Osteoblast (primary cell): Measurements from ENCODE around the gene MAD1L1. TPM values are rescaled to one million over a fixed set of nuclear protein-coding genes. Genes with fewer than 3 reads are reported as not detected.

Source experiments
- DNase-seq: peaks from one replicate; pipeline ENCODE4 v3.0.0; 2011; ENCODE audit warnings: low spot score, mixed read lengths; ENCODE audit not compliant: insufficient read length; ENCODE audit errors: missing footprints
- H2AFZ ChIP-seq: 2 replicates; pipeline ENCODE4 v1.6.0; 2011; ENCODE audit warnings: mild to moderate bottlenecking, low read length
- H3K27ac ChIP-seq: 2 replicates; pipeline ENCODE4 v1.5.1; 2011; ENCODE audit warnings: mild to moderate bottlenecking, low read depth, low read length, moderate library complexity
- H3K27me3 ChIP-seq: 2 replicates; pipeline ENCODE4 v1.6.0; 2012; ENCODE audit warnings: mild to moderate bottlenecking, control low read depth, inconsistent platforms, low read length, moderate library complexity; ENCODE audit not compliant: insufficient read depth
- H3K36me3 ChIP-seq: 2 replicates; pipeline ENCODE4 v1.5.1; 2011; ENCODE audit warnings: mild to moderate bottlenecking, low read length, control low read depth, moderate library complexity; ENCODE audit not compliant: insufficient read depth
- H3K4me1 ChIP-seq: 2 replicates; pipeline ENCODE4 v1.5.1; 2011; ENCODE audit warnings: mild to moderate bottlenecking, low read length, control low read depth, moderate library complexity; ENCODE audit not compliant: insufficient read depth
- H3K4me2 ChIP-seq: 2 replicates; pipeline ENCODE4 v1.6.0; 2011; ENCODE audit warnings: mild to moderate bottlenecking, low read length; ENCODE audit not compliant: insufficient read depth
- H3K4me3 ChIP-seq: fragments of 200-600 bp; sonication (generic); 3 replicates; pipeline ENCODE4 v1.5.1; 2012; ENCODE audit warnings: mild to moderate bottlenecking, low read length, inconsistent platforms; ENCODE audit not compliant: insufficient read depth
- H3K79me2 ChIP-seq: 2 replicates; pipeline ENCODE4 v1.6.0; 2012; ENCODE audit warnings: mild to moderate bottlenecking, low read length, control low read depth, inconsistent platforms; ENCODE audit not compliant: insufficient read depth
- H3K9me3 ChIP-seq: 2 replicates; pipeline ENCODE4 v1.5.1; 2011; ENCODE audit warnings: low read depth, low read length, control low read depth
- H4K20me1 ChIP-seq: 2 replicates; pipeline ENCODE4 v1.6.0; 2012; ENCODE audit warnings: mild to moderate bottlenecking, low read length, control low read depth; ENCODE audit not compliant: insufficient read depth
- total RNA-seq: library from RNA; depleted of rRNA; stranded (reverse); fragments of >200 nt; gene quantifications from 2 replicates; pipeline ENCODE4 v1.2.3, GENCODE V29; 2012
- TF ChIP-seq, protein P1 (sequence below): IDR thresholded peaks from 2 replicates; pipeline ENCODE4 v1.5.1; 2011; ENCODE audit warnings: mild to moderate bottlenecking, low read depth, low read length, moderate library complexity; ENCODE audit errors: extremely low read depth

MAD1L1 gene
- total RNA-seq, 1 donor = 66.2 TPM

DNA sequence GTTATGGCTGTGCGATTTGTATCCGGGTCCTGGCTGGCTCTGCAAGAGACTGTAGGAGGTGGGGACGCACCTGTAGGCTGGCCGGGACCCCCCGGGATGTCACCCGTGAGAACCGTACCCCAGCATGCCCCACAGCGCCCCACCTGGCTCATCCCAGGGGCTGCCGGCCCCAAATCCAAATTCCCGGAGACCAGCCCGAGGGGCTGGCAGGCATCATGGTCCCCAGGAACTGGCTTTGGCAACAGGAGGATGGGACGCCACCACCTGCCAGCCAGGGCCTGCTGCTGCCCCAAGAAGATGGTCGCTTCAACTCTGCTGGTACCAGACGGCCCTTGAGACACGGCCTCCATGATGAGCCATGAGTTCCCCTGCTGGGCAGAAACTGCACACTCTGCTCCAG, 323.3 kb downstream of the MAD1L1 start:
- Histone ChIP-seq H3K79me2 (no peaks in the 10 kb centered on the region), H3K4me1 (peaks cover 11% of the 10 kb centered on the region), H3K36me3 (no peaks in the 10 kb centered on the region), H4K20me1 (no peaks in the 10 kb centered on the region), H3K9me3 (no peaks in the 10 kb centered on the region), H3K4me2 (no peak overlapping the region), H2AFZ (no peak overlapping the region), H3K4me3 (no peak overlapping the region), H3K27ac (no peak overlapping the region), H3K27me3 (no peaks in the 10 kb centered on the region)
- TF ChIP-seq, protein P1, sequence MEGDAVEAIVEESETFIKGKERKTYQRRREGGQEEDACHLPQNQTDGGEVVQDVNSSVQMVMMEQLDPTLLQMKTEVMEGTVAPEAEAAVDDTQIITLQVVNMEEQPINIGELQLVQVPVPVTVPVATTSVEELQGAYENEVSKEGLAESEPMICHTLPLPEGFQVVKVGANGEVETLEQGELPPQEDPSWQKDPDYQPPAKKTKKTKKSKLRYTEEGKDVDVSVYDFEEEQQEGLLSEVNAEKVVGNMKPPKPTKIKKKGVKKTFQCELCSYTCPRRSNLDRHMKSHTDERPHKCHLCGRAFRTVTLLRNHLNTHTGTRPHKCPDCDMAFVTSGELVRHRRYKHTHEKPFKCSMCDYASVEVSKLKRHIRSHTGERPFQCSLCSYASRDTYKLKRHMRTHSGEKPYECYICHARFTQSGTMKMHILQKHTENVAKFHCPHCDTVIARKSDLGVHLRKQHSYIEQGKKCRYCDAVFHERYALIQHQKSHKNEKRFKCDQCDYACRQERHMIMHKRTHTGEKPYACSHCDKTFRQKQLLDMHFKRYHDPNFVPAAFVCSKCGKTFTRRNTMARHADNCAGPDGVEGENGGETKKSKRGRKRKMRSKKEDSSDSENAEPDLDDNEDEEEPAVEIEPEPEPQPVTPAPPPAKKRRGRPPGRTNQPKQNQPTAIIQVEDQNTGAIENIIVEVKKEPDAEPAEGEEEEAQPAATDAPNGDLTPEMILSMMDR = no peak
- no peak for DNase-seq

DNA sequence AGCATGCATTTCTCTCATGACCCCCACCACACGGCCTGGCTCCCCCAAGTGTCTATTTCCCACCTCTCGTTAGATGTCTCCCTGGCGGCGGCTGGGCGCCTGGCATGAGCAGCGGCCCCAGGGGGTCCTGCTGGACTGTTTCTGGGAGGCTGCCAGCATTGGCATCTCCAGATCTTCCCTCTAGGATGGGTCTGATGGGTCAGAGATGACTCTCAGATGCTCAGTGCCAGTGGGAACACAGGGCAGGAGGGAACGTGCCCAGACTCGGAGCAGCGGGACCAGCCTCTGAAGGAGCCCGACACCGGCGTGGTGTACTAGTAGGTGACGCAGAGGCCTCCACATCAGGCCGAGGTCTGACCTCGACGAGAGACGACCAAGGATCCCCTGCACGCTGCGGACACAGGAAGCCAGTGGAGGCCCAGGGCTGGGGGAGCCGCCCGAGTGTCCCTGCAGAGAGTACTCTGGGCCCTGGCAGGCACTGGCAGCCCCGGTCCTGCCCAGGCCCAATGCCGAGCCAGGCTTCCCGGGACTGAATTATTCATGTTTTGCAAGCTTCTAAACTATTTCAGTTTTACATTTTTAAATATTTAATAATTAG, 323.8 kb downstream of the MAD1L1 start:
- Histone ChIP-seq H3K4me3 (no peak overlapping the region), H3K79me2 (no peaks in the 10 kb centered on the region), H3K4me2 (no peak overlapping the region), H4K20me1 (no peaks in the 10 kb centered on the region), H3K27ac (no peak overlapping the region), H2AFZ (no peak overlapping the region), H3K27me3 (no peaks in the 10 kb centered on the region), H3K36me3 (no peaks in the 10 kb centered on the region), H3K4me1 (peaks cover 11% of the 10 kb centered on the region), H3K9me3 (no peaks in the 10 kb centered on the region)
- TF ChIP-seq, protein P1 = no peak
- DNase-seq = no peak

DNA sequence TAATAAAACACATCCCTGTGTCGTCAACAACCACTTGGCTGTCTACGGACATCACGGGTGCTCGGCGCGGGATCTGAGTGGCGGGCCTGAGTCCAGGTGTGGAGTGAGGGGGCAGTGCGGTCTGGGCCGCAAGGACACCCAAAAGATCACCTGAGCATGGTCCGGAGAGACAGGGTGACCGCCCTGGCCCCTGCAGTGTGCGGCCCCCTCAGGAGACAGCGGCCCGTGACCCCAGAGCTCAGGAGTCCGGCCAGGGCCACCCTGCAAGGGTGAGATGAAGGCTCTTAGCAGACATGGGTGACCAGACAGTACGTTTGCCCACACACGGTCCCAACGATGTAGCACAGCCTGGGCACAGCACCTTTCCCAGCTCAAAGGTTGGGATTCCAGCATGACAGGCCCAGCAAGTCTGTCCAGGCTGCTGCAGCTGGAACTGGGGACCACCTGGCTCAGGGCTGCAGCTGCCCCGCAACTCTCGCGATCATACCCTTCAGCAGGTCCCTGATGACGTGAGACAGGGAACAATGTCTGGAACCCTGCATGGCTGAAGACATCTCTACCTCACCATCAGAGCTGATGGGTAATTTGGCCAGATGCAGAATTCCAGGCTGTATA, 324.9 kb downstream of the MAD1L1 start:
- no peaks in the 10 kb centered on the region for H3K9me3 ChIP-seq
- no peaks in the 10 kb centered on the region for H3K79me2 ChIP-seq
- no peak for DNase-seq
- H2AFZ ChIP-seq = no peak overlapping the region
- H4K20me1 ChIP-seq = no peaks in the 10 kb centered on the region
- TF ChIP-seq, protein P1 = no peak
- H3K36me3 ChIP-seq = no peaks in the 10 kb centered on the region
- H3K27ac ChIP-seq = no peak overlapping the region
- no peak overlapping the region for H3K4me3 ChIP-seq
- no peak overlapping the region for H3K4me2 ChIP-seq
- no peaks in the 10 kb centered on the region for H3K27me3 ChIP-seq
- peaks cover 6% of the 10 kb centered on the region for H3K4me1 ChIP-seq

DNA sequence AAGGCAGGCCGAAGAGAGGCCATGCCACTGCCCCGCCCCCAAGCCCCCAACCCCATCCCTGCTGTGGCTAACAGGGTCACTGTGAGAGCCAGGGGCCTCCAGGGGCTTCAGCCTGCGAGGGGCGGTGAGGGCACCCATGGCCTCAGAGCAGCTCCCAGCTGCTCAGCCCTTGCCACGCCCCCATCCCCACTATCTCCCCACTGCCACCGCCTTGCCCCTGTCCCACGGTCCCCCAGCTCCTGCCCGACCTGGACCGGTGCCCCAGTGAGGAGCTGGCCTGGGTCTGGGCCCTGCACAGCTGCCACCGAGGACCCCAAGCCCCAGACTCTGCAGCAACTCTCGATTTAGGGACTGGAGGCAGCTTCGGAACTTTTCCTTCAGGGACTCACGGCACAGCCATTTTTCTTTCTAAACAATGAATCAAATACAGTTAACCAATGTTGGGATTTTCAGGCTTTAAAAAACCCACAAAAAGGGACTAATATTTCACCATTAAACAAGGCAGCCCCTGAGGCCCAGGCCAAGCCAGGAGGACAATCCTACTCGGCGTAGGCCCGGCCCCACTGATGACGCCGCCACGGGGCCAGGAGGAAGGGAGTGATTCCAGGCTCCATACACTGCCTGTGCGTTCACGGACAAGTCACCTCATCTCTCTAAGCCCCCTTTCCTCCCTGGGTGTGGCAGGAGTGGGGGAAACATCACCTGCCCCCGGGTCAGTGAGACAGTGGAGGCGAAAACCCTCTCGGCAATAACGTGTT, 325.6 kb downstream of the MAD1L1 start:
- Histone ChIP-seq H4K20me1 (no peaks in the 10 kb centered on the region), H3K4me3 (no peak overlapping the region), H2AFZ (no peak overlapping the region), H3K27me3 (no peaks in the 10 kb centered on the region), H3K27ac (no peak overlapping the region), H3K4me2 (no peak overlapping the region), H3K9me3 (no peaks in the 10 kb centered on the region), H3K4me1 (peaks cover under 1% of the 10 kb centered on the region), H3K36me3 (no peaks in the 10 kb centered on the region), H3K79me2 (no peaks in the 10 kb centered on the region)
- TF ChIP-seq, protein P1 = no peak
- no peak for DNase-seq
